ENCODE data around the gene SND1.

Gene SND1

DNA sequence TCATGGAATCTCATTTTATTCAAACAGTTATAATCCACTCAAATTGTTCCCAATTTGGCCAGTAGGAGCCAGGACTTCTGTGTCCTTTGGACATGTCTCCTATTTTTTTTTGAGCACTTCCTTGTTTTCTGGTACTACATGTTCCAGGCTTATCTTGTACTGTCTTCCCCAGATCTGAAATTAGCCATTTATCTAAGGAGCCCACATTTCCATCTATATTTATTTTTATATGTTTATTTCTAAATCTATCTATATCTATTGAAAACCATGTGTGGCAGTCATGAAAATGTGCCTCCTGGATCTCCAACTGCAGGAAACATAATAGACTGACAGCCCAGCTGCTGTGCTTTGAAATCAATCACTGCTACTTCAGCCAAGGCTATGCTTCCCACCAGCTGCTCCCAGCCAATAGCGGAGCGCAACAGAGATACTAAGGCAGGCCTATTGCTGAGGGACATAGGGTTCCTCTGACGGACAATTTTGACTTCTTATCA, 232.1 kb downstream of the SND1 start:
- Histone ChIP-seq H3F3A (ENCODE audit: control insufficient read depth, insufficient read depth) (no peaks in the 10 kb centered on the region), H3K4me3 (ENCODE audit: low read length) (no peak overlapping the region), H3K4me1 (ENCODE audit: control insufficient read depth, low read length) (no peaks in the 10 kb centered on the region), H3K36me3 (ENCODE audit: control insufficient read depth, low read length) (peaks cover 26% of the 10 kb centered on the region), H3K79me2 (ENCODE audit: control insufficient read depth, low read length) (peaks cover 3% of the 10 kb centered on the region; the same call in 1 of the 2 replicates), H3K27ac (ENCODE audit: low read depth, low read length) (no peak overlapping the region), H3K4me2 (ENCODE audit: low read length) (no peak overlapping the region), H3K9me2 (replicated peaks; ENCODE audit: control insufficient read depth, low read length) (no peaks in the 10 kb centered on the region), H3K9me3 (ENCODE audit: control insufficient read depth, insufficient read depth, low read length) (no peaks in the 10 kb centered on the region), H3K27me3 (ENCODE audit: control insufficient read depth, low read length) (no peaks in the 10 kb centered on the region), H4K20me1 (ENCODE audit: control insufficient read depth, insufficient read depth, low read depth, low read length) (no peaks in the 10 kb centered on the region)
- TF ChIP-seq, protein P1, sequence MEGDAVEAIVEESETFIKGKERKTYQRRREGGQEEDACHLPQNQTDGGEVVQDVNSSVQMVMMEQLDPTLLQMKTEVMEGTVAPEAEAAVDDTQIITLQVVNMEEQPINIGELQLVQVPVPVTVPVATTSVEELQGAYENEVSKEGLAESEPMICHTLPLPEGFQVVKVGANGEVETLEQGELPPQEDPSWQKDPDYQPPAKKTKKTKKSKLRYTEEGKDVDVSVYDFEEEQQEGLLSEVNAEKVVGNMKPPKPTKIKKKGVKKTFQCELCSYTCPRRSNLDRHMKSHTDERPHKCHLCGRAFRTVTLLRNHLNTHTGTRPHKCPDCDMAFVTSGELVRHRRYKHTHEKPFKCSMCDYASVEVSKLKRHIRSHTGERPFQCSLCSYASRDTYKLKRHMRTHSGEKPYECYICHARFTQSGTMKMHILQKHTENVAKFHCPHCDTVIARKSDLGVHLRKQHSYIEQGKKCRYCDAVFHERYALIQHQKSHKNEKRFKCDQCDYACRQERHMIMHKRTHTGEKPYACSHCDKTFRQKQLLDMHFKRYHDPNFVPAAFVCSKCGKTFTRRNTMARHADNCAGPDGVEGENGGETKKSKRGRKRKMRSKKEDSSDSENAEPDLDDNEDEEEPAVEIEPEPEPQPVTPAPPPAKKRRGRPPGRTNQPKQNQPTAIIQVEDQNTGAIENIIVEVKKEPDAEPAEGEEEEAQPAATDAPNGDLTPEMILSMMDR (IDR thresholded peaks at IDR 0.05; ENCODE audit: low read depth, low read length, poor library complexity, severe bottlenecking), result no peak
- TF ChIP-seq EZH2phosphoT487 (IDR thresholded peaks at IDR 0.05; ENCODE audit: borderline replicate concordance, low read length), result no peak

DNA sequence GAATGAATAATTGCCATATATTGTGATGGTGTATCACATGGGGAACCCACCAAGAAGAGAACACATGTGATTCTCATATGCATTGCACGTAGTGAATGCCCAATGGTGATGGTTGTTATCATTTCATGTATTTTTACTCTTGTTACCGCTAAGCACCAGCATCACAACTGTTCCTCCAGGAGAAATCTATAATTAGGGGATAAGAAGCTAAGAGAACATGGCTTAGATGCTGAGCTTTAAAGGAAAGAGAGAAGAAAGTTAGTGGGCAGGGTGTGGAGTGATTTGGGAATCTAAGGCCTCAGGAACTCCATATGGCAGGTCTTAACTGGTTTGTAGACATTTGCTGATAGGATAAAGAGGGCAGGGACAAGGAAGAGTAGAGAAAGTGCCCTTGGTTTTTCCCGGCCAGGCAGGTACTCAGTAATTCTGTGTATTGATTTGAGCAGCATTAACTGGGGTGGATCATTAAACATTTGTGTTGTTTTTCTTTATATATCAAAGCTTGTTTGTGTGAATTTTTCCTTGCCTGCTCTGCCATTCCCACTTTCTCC, 233.3 kb downstream of the SND1 start:
- Histone ChIP-seq H3K4me3 (ENCODE audit: low read length) (no peak overlapping the region), H3K27ac (ENCODE audit: low read depth, low read length) (no peak overlapping the region), H3F3A (ENCODE audit: control insufficient read depth, insufficient read depth) (no peaks in the 10 kb centered on the region), H3K9me3 (ENCODE audit: control insufficient read depth, insufficient read depth, low read length) (no peaks in the 10 kb centered on the region), H4K20me1 (ENCODE audit: control insufficient read depth, insufficient read depth, low read depth, low read length) (no peaks in the 10 kb centered on the region), H3K27me3 (ENCODE audit: control insufficient read depth, low read length) (no peaks in the 10 kb centered on the region), H3K79me2 (ENCODE audit: control insufficient read depth, low read length) (no peaks in the 10 kb centered on the region), H3K9me2 (replicated peaks; ENCODE audit: control insufficient read depth, low read length) (no peaks in the 10 kb centered on the region), H3K36me3 (ENCODE audit: control insufficient read depth, low read length) (peaks cover 35% of the 10 kb centered on the region), H3K4me2 (ENCODE audit: low read length) (no peak overlapping the region), H3K4me1 (ENCODE audit: control insufficient read depth, low read length) (no peaks in the 10 kb centered on the region)
- TF ChIP-seq EZH2phosphoT487 (IDR thresholded peaks at IDR 0.05; ENCODE audit: borderline replicate concordance, low read length), result no peak
- TF ChIP-seq, protein P1 (IDR thresholded peaks at IDR 0.05; ENCODE audit: low read depth, low read length, poor library complexity, severe bottlenecking), result no peak

GRCh38 chr7:127885843-127886242, 233.8 kb downstream of the SND1 start:
- H3K79me2 ChIP-seq (ENCODE audit: control insufficient read depth, low read length), result no peaks in the 10 kb centered on the region
- H3K27ac ChIP-seq (ENCODE audit: low read depth, low read length), result no peak overlapping the region
- H3F3A ChIP-seq (ENCODE audit: control insufficient read depth, insufficient read depth), result no peaks in the 10 kb centered on the region
- no peaks in the 10 kb centered on the region for H3K4me1 ChIP-seq (ENCODE audit: control insufficient read depth, low read length)
- no peak overlapping the region for H3K4me3 ChIP-seq (ENCODE audit: low read length)
- peaks cover 41% of the 10 kb centered on the region for H3K36me3 ChIP-seq (ENCODE audit: control insufficient read depth, low read length)
- no peaks in the 10 kb centered on the region for H3K9me2 ChIP-seq (replicated peaks; ENCODE audit: control insufficient read depth, low read length)
- no peak overlapping the region for H3K4me2 ChIP-seq (ENCODE audit: low read length)
- H3K9me3 ChIP-seq (ENCODE audit: control insufficient read depth, insufficient read depth, low read length), result no peaks in the 10 kb centered on the region
- no peak for TF ChIP-seq EZH2phosphoT487 (IDR thresholded peaks at IDR 0.05; ENCODE audit: borderline replicate concordance, low read length)
- no peaks in the 10 kb centered on the region for H4K20me1 ChIP-seq (ENCODE audit: control insufficient read depth, insufficient read depth, low read depth, low read length)
- H3K27me3 ChIP-seq (ENCODE audit: control insufficient read depth, low read length), result no peaks in the 10 kb centered on the region

- Histone ChIP-seq H4K20me1 (ENCODE audit: control insufficient read depth, insufficient read depth, low read depth, low read length) (no peaks in the 10 kb centered on the region; the same call in 1 of the 2 replicates), H3K36me3 (ENCODE audit: control insufficient read depth, low read length) (peaks cover 45% of the 10 kb centered on the region), H3K9me2 (replicated peaks; ENCODE audit: control insufficient read depth, low read length) (no peaks in the 10 kb centered on the region), H3K4me2 (ENCODE audit: low read length) (no peak overlapping the region), H3K4me3 (ENCODE audit: low read length) (no peak overlapping the region), H3K9me3 (ENCODE audit: control insufficient read depth, insufficient read depth, low read length) (no peaks in the 10 kb centered on the region), H3K79me2 (ENCODE audit: control insufficient read depth, low read length) (no peaks in the 10 kb centered on the region), H3K27me3 (ENCODE audit: control insufficient read depth, low read length) (no peaks in the 10 kb centered on the region), H3K27ac (ENCODE audit: low read depth, low read length) (no peak overlapping the region), H3F3A (ENCODE audit: control insufficient read depth, insufficient read depth) (no peaks in the 10 kb centered on the region), H3K4me1 (ENCODE audit: control insufficient read depth, low read length) (no peaks in the 10 kb centered on the region)
- TF ChIP-seq, protein P1 (IDR thresholded peaks at IDR 0.05; ENCODE audit: low read depth, low read length, poor library complexity, severe bottlenecking), result no peak
- TF ChIP-seq EZH2phosphoT487 (IDR thresholded peaks at IDR 0.05; ENCODE audit: borderline replicate concordance, low read length), result no peak
These were observed 234.3 kb downstream of the SND1 start for GRCh38 chr7:127886248-127886647.
